Measurements from ENCODE around the gene SORCS1.

DNA sequence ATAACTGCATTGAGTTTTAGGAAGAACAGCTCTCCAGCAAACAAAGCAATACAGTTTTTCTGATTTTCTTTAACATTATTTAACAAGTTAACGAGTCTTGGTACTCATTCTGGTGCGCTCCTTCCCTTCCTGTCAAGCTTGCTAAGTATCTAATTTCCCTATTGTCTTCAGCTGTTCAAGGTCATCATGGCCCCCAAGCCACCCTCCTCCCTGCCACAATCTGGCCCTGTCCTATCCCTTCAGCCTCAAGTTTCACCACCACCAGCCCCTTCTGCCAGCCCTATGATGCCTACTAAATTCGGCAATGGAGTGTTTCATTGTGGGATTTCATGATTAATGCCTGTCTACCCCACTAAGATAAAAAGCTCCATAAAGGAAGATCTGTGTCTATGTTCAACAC is 121.0 kb downstream of the SORCS1 start:
- TF ChIP-seq CTCF (IDR thresholded peaks at IDR 0.05) (no peak), POLR2A (IDR thresholded peaks at IDR 0.05) (no peak), EP300 (IDR thresholded peaks at IDR 0.05) (no peak)

Measured in tibial nerve (tissue), 4 donors.